GM19025 (cell line): ENCODE data around the gene ZNF200.

Experiments used
- ATAC-seq: cut with Tn5 transposase; IDR thresholded peaks from one replicate; pipeline ENCODE4 v1.9.1; 2021; ENCODE audit warnings: mild to moderate bottlenecking, low read depth, moderate library complexity; ENCODE audit not compliant: unreplicated experiment

The ZNF200 gene

GRCh38 chr16:3180445-3180878, 54.5 kb downstream of the ZNF200 start:
- ATAC-seq = no peak

- ATAC-seq = no peak
Measured at GRCh38 chr16:3179651-3180050, 55.3 kb downstream of the ZNF200 start.

GRCh38 chr16:3175157-3176093, 59.5 kb downstream of the ZNF200 start:
- ATAC-seq = no peak

GRCh38 chr16:3174618-3175148, 60.3 kb downstream of the ZNF200 start:
- ATAC-seq = no peak

- ATAC-seq = no peak
Measured at GRCh38 chr16:3173892-3174617, 60.9 kb downstream of the ZNF200 start.
